GM21825 (cell line): ENCODE results near the gene KLF15.

Source experiments
- ATAC-seq: cut with Tn5 transposase; IDR thresholded peaks from one replicate; pipeline ENCODE4 v1.9.1; 2021; ENCODE audit warnings: mild to moderate bottlenecking, moderate library complexity; ENCODE audit not compliant: unreplicated experiment

KLF15 gene

DNA sequence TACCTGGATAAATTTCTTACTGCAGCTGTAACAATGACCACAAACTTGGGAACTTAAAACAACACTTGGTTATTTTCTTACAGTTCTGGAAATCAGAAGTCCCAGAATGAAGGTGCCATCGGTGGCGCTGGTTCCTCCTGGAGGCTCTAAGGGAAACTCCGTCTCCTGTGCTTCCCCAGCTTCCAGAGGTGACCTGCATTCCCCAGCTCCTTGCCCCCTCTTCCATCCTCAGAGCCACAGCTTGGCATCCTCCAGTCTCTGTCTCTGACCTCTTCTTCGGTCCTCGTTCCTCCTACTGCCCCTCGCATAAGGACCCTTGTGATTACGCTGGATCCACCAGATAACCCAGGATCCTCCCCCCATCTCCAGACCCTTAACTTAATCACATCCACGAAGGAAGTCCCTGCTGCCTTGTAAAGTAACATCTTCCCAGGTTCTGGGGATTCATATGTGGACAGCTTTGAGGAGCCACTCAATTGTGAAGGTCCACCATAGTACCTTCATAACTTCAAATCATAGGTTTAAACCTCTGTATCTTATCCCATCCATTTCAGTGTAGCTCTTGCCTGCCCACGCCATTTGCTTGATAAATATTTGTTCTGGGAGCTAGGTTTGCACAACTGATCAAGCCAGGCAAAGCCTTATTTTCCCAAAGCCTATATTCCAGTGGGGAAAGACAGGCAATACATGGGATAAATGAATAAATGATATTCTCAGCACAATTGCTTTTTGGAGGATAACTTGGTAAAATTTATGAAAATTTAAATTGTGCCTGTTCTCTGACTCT is 34.8 kb downstream of the KLF15 start:
- ATAC-seq: no peak

DNA sequence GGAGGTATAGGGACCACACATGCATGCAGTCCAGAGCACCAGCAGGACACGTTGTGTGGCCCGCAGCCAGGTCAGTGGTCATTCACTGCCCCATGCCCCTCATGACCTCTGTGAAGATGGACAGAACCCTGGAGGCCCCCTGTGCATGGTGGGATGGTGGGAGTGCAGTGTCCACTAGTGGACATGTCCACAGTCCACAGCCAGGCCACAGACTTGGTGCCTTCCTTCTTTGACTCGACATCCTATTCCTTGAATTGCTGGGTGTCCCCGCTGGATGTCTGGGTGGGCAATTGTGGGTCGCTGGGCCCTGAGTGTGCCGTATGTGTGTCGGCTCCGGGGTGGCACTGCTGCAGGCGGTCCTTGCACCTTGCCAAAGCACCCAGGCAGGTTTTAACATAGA is 35.7 kb downstream of the KLF15 start:
- ATAC-seq: no peak

- ATAC-seq: no peak
Observed at GRCh38 chr3:126320517-126321293, 36.5 kb downstream of the KLF15 start.

DNA sequence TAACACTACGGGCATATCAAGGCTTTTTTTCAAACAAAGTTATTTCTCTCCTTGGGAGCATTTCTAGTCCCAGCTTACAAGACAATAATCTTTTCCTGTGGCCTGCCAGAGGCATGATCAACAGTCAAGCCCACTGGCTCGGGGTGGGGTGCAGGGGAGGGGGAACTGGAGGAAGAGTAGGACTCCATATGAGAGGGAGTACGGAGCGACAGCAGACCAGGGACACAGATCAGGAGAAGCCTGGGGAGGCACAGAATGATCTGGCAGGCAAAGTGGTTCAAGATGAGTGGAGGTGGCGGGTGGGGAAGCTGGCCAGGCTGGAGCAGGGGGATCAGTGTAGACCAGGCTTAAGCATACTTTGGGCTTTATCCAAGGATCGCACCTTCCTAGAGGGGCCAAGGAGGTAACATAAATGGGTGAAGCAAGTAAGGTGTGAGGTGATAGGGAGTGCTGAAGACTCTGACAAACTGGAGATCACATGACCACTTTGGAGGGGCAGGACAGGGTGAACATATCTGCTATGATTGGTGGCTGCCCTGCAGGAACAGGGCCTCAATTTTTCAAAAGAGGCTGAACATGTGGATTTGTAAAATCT is 37.4 kb downstream of the KLF15 start:
- ATAC-seq: no peak

GRCh38 chr3:126317029-126317996 is 39.9 kb downstream of the KLF15 start:
- ATAC-seq: no peak

DNA sequence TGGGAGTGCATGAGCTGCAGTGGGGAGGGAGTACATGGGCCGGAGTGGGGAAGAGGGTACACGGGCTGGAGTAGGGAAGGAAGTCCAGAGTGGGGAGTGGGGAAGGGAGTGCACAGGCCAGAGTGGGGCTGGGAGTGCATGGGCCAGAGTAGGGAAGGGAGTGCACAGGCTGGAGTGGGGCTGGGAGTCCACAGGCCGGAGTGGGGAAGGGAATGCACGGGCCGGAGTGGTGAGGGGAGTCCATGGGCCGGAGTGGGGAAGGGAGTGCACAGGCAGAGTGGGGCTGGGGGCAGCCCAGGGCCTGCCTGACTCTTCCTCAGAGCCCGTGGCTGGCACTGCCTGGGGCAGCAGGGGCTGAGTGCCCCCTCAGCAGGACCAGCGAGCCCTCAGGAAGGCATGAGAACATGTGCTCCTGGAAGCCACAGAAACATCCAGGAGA is 40.7 kb downstream of the KLF15 start:
- ATAC-seq: no peak

DNA sequence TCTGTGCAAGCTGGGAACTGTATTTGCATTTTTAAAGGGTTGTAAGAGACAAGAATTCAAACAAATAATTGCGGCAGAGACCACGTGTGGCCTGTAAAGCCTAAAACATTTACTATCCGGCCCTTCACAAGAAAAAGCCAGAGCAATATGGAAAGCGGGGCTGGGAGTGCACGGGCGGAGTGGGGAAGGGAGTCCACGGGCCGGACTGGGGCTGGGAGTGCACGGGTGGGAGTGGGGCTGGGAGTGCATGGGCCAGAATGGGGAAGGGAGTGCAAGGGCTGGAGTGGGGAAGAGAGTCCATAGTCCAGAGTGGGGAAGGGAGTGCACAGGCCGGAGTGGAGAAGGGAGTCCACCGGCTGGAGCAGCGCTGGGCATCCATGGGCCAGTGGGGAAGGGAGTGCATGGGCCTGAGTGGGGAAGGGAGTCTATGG is 41.2 kb downstream of the KLF15 start:
- no peak for ATAC-seq

DNA sequence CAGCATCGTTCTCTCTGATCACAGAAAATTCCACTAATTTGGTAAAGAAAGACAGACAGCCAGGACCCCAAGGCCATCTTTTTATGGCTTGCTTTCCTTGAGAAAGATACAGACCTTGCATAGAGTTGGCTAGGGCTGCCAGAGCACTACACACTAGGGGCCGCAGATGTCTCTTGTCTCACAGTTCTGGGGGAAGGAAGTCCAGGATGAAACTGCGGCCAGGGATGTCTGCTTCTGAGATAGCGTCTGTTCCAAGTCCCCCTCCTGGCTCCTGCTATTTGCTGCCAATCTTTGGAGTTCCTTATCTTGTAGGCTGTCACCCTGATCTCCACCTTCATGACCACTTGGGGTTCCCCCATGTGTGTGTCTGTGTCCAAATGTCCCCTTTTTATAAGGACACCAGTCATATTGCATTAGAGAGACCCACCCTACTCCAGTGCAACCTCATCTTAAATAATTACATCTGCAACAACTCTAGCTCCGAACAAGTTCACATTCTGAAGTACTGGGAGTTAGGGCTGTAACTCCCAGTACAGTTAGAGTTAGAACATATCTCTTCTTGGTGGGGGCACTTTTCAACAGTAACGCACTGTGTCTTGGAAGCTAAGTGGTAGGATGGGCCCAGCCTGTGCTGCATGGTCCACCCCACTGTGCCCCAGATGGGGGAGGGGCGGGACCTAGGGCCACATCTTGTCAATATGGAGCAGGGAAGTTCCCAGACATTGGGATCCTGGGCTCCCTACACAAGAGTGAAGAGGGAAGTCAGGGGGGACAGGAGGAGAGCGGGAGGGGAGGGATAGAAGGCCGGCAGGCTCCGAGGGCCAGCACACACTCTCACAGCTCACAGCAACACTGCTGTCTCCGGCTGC is 42.2 kb downstream of the KLF15 start:
- ATAC-seq: no peak

GRCh38 chr3:126314305-126314789 is 42.9 kb downstream of the KLF15 start:
- ATAC-seq: no peak

DNA sequence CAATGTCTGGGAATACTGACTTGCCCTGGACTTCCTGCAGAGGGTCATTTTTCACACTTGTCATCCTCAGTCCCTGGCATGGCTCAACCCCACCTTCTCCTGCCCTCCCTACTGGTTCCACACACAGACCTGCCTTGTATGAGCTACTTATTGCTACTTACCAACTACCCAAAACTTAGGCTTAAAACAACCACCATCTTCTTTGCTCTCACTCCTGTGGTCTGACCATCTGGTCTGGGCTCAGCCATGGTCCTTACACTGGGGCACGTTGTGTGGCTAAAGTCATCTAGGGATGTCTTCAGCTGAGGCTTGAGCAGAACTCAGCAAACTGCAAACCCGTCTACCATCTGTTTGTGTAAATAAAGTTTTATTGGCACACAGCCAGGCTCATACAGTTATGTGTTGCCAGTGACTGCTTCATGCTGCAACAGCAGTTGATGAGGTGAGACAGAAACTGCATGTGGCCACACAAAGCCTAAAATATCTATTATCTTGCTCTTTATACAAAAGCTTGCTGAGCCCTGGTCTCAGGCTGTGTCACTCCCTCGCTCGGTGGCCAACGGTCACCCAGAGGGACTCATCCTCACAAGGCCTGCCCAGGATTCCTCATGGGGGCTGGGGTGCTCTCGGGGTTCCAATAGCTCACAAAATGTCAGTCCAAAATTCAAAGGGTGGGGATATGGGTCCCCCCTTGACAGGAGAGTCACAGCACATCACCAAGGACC is 43.5 kb downstream of the KLF15 start:
- ATAC-seq: no peak

GRCh38 chr3:126313166-126313565 is 44.0 kb downstream of the KLF15 start:
- ATAC-seq: no peak

DNA sequence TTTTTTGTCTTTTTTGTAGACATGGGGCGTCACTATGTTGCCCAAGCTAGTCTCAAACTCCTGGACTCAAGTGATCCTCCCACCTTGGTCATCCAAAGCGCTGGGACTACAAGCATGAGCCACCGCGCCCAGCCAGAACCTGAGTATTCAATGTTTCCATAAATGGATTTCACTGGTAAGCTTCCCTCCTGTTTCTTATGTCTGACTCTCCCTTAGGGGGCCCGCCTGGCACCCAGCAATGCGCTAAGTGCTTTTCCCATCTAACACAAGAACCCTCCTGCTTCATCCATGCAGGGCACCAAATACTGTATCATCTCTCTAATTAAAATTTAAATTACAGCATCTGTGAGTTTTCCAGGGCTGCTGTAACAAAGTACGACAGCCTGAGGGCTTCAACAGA is 44.9 kb downstream of the KLF15 start:
- ATAC-seq: no peak

DNA sequence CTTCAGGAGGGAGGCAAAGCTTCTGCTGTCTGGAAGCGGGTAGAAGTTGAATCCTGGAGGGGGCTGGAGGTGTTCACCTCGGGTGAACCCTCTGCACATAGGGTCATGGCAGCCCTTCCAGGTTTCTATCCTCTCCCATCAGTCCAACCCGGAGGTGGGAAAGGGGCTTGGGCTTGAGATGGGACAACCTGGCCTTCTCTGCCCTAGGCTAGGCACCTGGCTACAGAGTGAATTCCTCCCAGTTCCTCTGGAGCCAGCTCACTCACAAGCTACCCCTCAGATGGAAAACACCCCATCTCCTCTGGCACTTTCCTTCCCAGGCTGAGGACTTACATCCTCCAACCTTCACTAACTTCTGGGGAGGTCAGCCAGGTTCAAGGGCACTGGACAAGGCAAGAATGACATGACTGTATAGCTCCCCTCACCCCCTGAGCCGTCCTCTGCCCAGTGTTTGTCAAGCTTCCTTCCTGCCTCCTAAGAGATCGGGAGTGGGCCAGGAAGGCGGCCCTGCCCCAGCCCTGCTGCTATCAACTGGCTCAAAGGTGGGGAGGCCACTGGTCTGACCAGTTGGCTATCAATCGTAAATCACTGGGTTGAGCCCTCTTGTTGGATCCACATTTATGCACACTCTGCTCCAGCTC is 45.8 kb downstream of the KLF15 start:
- ATAC-seq: no peak

DNA sequence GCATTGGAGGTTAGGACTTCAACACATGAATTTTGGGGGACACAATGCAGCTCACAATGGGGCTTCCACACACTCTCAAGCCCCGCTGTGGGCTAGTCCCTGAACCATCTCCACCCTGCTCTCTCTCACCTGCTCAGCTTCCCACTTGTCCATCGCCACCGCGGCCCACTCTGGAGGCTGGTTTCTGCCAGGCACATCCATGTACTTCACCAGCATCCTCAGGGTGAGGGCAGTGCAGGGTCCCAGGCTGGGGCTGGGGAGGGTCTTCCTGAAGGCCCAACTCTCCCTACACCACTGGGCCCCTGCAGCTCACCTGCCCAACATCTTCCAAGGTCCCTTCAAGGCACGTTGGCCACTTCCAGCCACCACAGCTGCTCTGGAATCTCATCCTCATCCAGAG is 46.4 kb downstream of the KLF15 start:
- no peak for ATAC-seq

DNA sequence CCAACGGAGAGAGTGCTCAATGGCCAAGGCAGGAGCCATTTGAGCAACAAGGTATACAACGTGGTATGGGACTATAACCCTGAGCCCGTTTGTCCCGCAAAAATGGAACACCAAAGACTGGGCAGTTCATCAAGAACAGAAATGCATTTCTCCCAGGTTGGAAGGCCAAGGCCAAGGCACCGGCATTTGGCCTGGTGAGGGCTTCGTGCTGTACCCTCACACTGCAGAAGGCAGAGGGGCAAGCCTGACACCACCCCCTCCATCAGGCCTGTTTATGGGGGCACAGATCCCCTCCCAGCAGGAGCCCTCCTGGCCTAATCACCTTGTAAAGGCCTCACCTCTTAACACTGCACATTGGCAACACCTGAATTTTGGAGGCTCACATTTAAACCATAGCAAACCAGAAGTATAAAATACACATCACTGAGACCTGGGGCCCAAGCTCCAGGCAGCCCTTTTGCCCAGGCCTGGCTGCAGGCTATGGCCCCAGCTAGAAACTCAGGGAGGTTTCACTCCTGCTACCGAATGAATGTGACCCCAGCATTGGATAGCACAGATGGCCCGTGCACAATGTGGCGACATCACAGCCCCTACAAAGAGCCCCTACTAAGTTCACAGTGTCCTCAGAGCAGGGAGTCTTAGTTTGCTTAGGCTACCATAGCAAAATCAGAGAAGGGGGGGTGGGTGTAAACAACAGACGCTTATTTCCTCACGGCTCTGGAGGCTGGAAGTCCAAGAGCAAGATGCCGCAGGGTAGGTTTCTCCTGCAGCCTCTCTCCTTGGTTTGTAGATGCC is 47.1 kb downstream of the KLF15 start:
- ATAC-seq: no peak

DNA sequence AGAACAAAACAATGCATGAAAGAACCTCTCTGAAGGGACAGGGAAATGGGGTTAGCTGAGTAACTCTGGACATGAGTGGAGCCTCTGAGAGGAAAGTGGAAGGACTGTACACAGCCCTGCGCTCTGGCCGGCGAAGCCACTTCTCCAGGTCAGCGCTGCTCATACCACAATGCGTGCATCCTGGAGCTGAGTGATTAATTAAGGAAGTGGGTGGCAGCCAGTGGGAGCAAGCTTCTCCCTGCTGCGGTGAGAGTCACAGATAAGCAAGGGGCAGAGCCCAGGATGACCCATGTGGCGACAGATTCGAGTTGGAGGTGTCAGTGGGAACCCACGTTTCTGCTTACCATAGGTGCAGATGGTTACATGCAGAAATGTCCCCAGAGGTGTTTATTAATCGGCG is 48.0 kb downstream of the KLF15 start:
- no peak for ATAC-seq

DNA sequence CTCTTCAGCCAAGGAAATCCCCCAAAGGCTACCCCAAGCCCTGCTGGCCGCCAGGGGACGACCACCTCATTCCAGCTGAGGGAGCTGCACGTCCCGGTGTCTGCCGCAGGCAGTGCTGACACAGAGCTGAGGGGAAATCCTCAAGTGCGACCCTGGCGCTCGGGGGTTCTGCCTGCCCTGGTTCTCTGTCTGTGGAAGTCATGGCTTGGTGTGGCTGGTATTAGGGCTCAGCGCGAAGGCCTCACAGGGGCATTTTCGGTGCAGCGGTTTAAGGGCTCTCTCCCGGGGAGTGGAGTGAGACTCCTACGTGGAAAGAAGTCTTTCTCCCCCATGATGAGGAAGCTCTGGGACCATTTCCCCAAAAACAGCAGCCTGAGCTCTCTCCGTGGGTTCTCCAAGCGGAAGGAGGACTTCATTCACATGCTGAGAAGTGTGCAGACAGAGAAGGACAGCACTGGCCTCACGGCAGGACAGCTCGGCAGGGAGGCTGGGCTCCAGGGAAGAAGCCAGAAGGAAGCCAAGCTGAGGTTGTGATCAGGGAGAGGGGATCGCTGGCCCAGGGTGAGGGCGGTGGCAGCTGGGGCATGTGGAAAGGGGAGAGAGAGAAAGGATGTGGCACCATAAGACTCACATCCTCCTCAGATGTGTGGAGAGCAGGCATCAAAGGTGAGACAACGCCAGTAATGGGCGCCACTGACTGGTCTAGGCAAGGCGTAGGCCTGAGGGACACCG is 48.6 kb downstream of the KLF15 start:
- no peak for ATAC-seq
